ENCODE data around the gene LRRTM4.

DNA sequence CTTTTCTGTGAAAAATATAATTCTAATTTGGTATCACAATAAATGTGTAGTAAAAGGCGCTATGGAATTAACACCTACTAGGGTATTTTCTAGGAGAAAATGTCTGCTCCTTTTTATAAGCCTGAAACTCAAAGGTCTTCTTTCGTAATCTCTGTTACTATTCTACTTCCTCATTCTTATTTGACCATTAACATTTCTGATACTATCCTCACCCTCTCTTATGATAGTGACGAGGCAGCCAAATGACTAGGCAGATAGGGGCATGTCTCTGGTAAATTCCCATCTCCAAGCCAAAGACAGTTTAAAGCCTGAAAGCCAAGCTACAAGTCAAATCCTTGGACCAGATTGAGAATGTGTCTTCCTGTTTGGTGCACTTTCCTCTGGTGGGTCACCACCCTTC is 251.7 kb downstream of the LRRTM4 start:
- TF ChIP-seq POLR2AphosphoS5 (IDR thresholded peaks at IDR 0.05; ENCODE audit: low read depth, low read length) (no peak), TAF1 (IDR thresholded peaks at IDR 0.05; ENCODE audit: borderline replicate concordance, insufficient read depth, low read length) (no peak)
- TF ChIP-seq, protein P1, sequence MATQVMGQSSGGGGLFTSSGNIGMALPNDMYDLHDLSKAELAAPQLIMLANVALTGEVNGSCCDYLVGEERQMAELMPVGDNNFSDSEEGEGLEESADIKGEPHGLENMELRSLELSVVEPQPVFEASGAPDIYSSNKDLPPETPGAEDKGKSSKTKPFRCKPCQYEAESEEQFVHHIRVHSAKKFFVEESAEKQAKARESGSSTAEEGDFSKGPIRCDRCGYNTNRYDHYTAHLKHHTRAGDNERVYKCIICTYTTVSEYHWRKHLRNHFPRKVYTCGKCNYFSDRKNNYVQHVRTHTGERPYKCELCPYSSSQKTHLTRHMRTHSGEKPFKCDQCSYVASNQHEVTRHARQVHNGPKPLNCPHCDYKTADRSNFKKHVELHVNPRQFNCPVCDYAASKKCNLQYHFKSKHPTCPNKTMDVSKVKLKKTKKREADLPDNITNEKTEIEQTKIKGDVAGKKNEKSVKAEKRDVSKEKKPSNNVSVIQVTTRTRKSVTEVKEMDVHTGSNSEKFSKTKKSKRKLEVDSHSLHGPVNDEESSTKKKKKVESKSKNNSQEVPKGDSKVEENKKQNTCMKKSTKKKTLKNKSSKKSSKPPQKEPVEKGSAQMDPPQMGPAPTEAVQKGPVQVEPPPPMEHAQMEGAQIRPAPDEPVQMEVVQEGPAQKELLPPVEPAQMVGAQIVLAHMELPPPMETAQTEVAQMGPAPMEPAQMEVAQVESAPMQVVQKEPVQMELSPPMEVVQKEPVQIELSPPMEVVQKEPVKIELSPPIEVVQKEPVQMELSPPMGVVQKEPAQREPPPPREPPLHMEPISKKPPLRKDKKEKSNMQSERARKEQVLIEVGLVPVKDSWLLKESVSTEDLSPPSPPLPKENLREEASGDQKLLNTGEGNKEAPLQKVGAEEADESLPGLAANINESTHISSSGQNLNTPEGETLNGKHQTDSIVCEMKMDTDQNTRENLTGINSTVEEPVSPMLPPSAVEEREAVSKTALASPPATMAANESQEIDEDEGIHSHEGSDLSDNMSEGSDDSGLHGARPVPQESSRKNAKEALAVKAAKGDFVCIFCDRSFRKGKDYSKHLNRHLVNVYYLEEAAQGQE (IDR thresholded peaks at IDR 0.05; ENCODE audit: insufficient read depth in 1 of 2, low read depth in 2 of 2, low read length in 2 of 2) = no peak
